Spleen (tissue), 11 donors: ENCODE data around the gene OR10G4. TPM values are rescaled to one million over a fixed set of nuclear protein-coding genes. Genes with fewer than 3 reads are reported as not detected.
"Not testable (repeated sequence)": the region's sequence is repeated elsewhere in the genome, so short reads cannot be mapped to it uniquely, and the experiment has no call there.

ENCODE experiments used
- DNase-seq: peaks from one replicate; pipeline ENCODE4 v3.0.0-alpha.2; 2020
- H3K27ac ChIP-seq, 8 donors: fragments of 200-600 bp; sonication (generic) in 7 of 8; 1 replicate in 4 of 8; 2 replicates in 4 of 8; pipeline versions ENCODE4 v1.5.0 to v1.8.0; 2016 to 2021; ENCODE audit warnings: inconsistent platforms in 4 of 8, mild to moderate bottlenecking in 4 of 8, moderate library complexity in 1 of 8
- H3K27me3 ChIP-seq, 7 donors: fragments of 200-600 bp; sonication (generic) in 6 of 7; replicated peaks in 1 of 7; 1 replicate in 4 of 7; 2 replicates in 3 of 7; pipeline versions ENCODE4 v1.5.0 to v1.8.0; 2016 to 2021; ENCODE audit warnings: inconsistent platforms in 3 of 7, mild to moderate bottlenecking in 1 of 7
- H3K36me3 ChIP-seq, 6 donors: fragments of 200-600 bp; sonication (generic) in 5 of 6; 1 replicate in 4 of 6; 2 replicates in 2 of 6; pipeline versions ENCODE4 v1.5.0 to v1.8.0; 2016 to 2021; ENCODE audit warnings: inconsistent platforms in 2 of 6
- H3K4me1 ChIP-seq, 6 donors: fragments of 200-600 bp; sonication (generic) in 5 of 6; 1 replicate in 3 of 6; 2 replicates in 3 of 6; pipeline versions ENCODE4 v1.5.0 to v1.8.0; 2016 to 2021; ENCODE audit warnings: inconsistent platforms in 3 of 6
- H3K4me3 ChIP-seq, 8 donors: fragments of 200-600 bp; sonication (generic) in 7 of 8; 1 replicate in 4 of 8; 2 replicates in 4 of 8; pipeline versions ENCODE4 v1.5.0 to v1.8.0; 2016 to 2021; ENCODE audit warnings: inconsistent platforms in 4 of 8, mild to moderate bottlenecking in 4 of 8, moderate library complexity in 2 of 8
- H3K9me3 ChIP-seq, 8 donors: fragments of 200-600 bp; sonication (generic) in 7 of 8; 1 replicate in 4 of 8; 2 replicates in 4 of 8; pipeline versions ENCODE4 v1.5.0 to v1.8.0; 2016 to 2021; ENCODE audit warnings: inconsistent platforms in 4 of 8
- POLR2A ChIP-seq, 3 donors: fragments of 450-650 bp; IDR thresholded peaks; one replicate each; pipeline ENCODE4 v1.5.1; 2017; ENCODE audit warnings: antibody characterized with exemption in 3 of 3, mild to moderate bottlenecking in 1 of 3
- POLR2AphosphoS5 ChIP-seq, 3 donors: sonication (generic); formaldehyde crosslinking; IDR thresholded peaks; one replicate each; pipeline ENCODE4 v1.5.1; 2017; ENCODE audit warnings: antibody characterized with exemption in 3 of 3
- WGBS, 5 donors: extraction: QIAGEN DNeasy Blood & Tissue Kit in 3 of 5; methylation state at CpG; one replicate each; pipeline versions ENCODE4 v1.1.5 to v1.1.7; 2013 to 2018; 5-methylcytosine and 5-hydroxymethylcytosine counted together
- intact Hi-C: fragments of 100-400 bp; cut with DNase I; formaldehyde crosslinking; loops from one replicate; pipeline ENCODE4 v1.15.0; 2023; ENCODE audit warnings: low total_unique reads
- polyA plus RNA-seq, 3 donors: library from polyadenylated mRNA; stranded (reverse); fragments of 200-250 nt; gene quantifications; one replicate each; pipeline ENCODE4 v1.2.1, GENCODE V29; 2013
- total RNA-seq, 7 donors: library from RNA; depleted of rRNA in 3 of 7; stranded (reverse); fragments of >200 nt in 3 of 7; fragmentation: NEBNext Ultra II Directional in 4 of 7; extraction: Animal tissue kit (Norgen Biotek cat#: 25700) in 4 of 7; gene quantifications; one replicate each; pipeline versions ENCODE4 v1.1.0 to v1.2.1, GENCODE V29; 2016 to 2021
- TF ChIP-seq, protein P1 (sequence below), 11 experiments: fragments of 200-600 bp in 7 of 11; fragments of 450-650 bp in 4 of 11; sonication (generic) in 4 of 11; IDR thresholded peaks in 8 of 11; conservative IDR thresholded peaks in 3 of 11; 1 replicate in 7 of 11; 2 replicates in 4 of 11; pipeline versions ENCODE4 v1.4.0 to v1.8.0; 2016 to 2021; ENCODE audit warnings: antibody characterized with exemption in 11 of 11, inconsistent platforms in 4 of 11, mild to moderate bottlenecking in 1 of 11
- donor health status: healthy with polysubstance abuse.
- donor health status: DM: no; HTN: no; CAD: no; lungs with moderate emphysema.
- donor health status: DM: no; HTN: no; CAD: no.
- donor health status: Bipolar disorder and iron deficiency.
- donor health status: healthy.
- donor health status: DM: no; HTN: no; CAD: no.
- donor health status: DM: yes; HTN: yes; CAD: no.

Gene OR10G4
- total and polyA plus RNA-seq, 10 donors: not detected

DNA sequence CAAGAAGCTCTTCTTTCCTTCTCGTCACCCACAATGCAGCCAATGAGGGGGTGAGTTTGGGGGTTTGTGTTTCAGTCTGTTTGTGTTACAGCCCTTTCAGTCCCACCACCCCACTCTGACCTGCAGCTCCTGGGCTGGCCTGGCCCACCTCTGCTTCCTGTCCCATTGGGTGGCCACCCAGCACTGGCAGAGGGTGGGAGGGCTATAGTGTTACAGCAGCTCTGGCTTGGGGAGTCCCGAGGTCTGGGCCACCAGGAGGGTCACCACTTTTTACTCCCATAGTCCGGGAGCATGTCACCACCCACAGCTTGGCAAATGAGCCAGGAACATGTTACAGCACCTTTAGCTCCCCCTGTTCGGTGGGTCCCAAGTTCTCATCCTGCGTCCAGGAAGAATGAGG, 33.5 kb upstream of the OR10G4 start:
- H3K4me1 ChIP-seq: no peaks in the 10 kb centered on the region
- no peaks in the 10 kb centered on the region for H3K36me3 ChIP-seq
- peaks cover 0 to 29% (median 0%) of the 10 kb centered on the region in 8 donors for H3K9me3 ChIP-seq
- no peak overlapping the region for H3K27ac ChIP-seq
- H3K4me3 ChIP-seq: no peak overlapping the region
- TF ChIP-seq POLR2A (IDR thresholded peaks at IDR 0.05) (no peak), POLR2AphosphoS5 (IDR thresholded peaks at IDR 0.05) (no peak)
- TF ChIP-seq, protein P1, sequence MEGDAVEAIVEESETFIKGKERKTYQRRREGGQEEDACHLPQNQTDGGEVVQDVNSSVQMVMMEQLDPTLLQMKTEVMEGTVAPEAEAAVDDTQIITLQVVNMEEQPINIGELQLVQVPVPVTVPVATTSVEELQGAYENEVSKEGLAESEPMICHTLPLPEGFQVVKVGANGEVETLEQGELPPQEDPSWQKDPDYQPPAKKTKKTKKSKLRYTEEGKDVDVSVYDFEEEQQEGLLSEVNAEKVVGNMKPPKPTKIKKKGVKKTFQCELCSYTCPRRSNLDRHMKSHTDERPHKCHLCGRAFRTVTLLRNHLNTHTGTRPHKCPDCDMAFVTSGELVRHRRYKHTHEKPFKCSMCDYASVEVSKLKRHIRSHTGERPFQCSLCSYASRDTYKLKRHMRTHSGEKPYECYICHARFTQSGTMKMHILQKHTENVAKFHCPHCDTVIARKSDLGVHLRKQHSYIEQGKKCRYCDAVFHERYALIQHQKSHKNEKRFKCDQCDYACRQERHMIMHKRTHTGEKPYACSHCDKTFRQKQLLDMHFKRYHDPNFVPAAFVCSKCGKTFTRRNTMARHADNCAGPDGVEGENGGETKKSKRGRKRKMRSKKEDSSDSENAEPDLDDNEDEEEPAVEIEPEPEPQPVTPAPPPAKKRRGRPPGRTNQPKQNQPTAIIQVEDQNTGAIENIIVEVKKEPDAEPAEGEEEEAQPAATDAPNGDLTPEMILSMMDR (IDR thresholded peaks at IDR 0.05 in 8 of 11, conservative IDR thresholded peaks at IDR 0.05 in 3 of 11): no peak
- peaks cover 0 to 6% (median 0%) of the 10 kb centered on the region in 7 donors for H3K27me3 ChIP-seq
- 70 to 90% (median 86%) methylated on average over 5 of the region's 5 CpGs for WGBS, 5 donors
- no peak for DNase-seq
- intact Hi-C loops: no loop called here

DNA sequence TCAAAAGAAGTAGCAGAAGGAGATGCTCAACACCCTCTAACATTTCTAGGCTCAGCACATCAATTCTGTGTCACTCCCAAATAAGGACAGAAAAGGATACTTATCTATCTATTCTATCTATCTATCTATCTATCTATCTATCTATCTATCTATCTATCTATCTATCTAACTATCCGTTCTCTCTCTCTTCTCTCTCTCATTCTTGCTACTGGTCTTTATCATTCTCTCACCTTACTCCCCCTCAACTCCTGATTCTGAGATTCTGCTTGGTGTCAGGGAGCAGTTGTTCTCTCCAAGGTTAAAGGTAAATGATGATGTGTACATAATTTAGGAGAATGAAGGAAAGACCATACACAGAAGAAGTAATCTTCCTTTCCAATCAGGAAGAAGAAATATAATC, 17.7 kb upstream of the OR10G4 start, which contains the start of gene OR10G6:
Gene OR10G6, minus strand, starts transcription at position 43 of the 400 bp plus-strand sequence. Its CDS starts 0 bp downstream, at position 43.
- WGBS, 5 donors: 76 to 94% (median 82%) methylated on average over 1 of the region's 1 CpG
- intact Hi-C loops: no loop called here
- Histone ChIP-seq H3K27ac (no peak within 1 kb of the TSS), H3K27me3 (no peaks in the 10 kb centered on the region), H3K4me3 (no peak within 1 kb of the TSS), H3K36me3 (no peaks in the 10 kb centered on the region), H3K4me1 (no peaks in the 10 kb centered on the region), H3K9me3 (no peaks in the 10 kb centered on the region)
- no peak for DNase-seq
- TF ChIP-seq POLR2A (IDR thresholded peaks at IDR 0.05) (no peak), POLR2AphosphoS5 (IDR thresholded peaks at IDR 0.05) (no peak)
- TF ChIP-seq, protein P1 (IDR thresholded peaks at IDR 0.05 in 8 of 11, conservative IDR thresholded peaks at IDR 0.05 in 3 of 11): no peak

DNA sequence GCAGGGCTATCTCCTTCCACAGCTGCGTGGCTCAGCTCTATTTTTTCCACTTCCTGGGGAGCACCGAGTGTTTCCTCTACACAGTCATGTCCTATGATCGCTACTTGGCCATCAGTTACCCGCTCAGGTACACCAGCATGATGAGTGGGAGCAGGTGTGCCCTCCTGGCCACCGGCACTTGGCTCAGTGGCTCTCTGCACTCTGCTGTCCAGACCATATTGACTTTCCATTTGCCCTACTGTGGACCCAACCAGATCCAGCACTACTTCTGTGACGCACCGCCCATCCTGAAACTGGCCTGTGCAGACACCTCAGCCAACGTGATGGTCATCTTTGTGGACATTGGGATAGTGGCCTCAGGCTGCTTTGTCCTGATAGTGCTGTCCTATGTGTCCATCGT, 3.0 kb downstream of the OR10G4 start:
- H3K4me1 ChIP-seq, H3K36me3 ChIP-seq, intact Hi-C loops, H3K27ac ChIP-seq, H3K4me3 ChIP-seq, H3K9me3 ChIP-seq, H3K27me3 ChIP-seq, DNase-seq: not testable (repeated sequence)
- 68 to 95% (median 82%) methylated on average over 2 to 7 of the region's 9 CpGs for WGBS, 5 donors

DNA sequence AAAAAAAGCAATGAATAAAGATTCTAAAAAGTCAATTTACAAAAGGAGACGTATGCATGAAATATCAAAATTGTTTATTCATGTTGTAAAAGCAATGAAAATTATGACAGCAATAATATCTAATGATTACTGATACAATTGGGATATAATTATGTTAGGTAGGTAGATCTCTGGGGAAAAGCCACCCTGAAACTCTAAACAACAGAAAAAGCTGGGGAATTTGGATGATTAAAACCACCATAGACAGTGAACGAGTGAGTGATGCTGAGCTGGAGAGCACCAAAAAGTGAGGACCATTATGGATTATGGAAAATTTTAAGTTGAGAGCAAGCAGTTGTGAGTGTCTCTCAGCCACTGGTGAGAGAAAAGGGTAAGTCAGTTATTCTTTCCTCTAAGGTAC, 13.7 kb downstream of the OR10G4 start, which contains the start of gene OR10G8:
Gene OR10G8, plus strand, starts transcription at position 301 of the 400 bp plus-strand sequence. CDS start 2,825 bp downstream, outside the sequence.
- Histone ChIP-seq H3K4me3 (no peak within 1 kb of the TSS), H3K9me3 (no peaks in the 10 kb centered on the region), H3K4me1 (no peaks in the 10 kb centered on the region), H3K27ac (no peak within 1 kb of the TSS), H3K27me3 (no peaks in the 10 kb centered on the region), H3K36me3 (no peaks in the 10 kb centered on the region)
- no peak for DNase-seq
- intact Hi-C loops: no loop called here
- WGBS, 5 donors: 67 to 88% (median 74%) methylated on average over 2 of the region's 2 CpGs
- no peak for TF ChIP-seq POLR2A (IDR thresholded peaks at IDR 0.05)
- TF ChIP-seq, protein P1 (IDR thresholded peaks at IDR 0.05 in 8 of 11, conservative IDR thresholded peaks at IDR 0.05 in 3 of 11): no peak
- no peak for TF ChIP-seq POLR2AphosphoS5 (IDR thresholded peaks at IDR 0.05)

DNA sequence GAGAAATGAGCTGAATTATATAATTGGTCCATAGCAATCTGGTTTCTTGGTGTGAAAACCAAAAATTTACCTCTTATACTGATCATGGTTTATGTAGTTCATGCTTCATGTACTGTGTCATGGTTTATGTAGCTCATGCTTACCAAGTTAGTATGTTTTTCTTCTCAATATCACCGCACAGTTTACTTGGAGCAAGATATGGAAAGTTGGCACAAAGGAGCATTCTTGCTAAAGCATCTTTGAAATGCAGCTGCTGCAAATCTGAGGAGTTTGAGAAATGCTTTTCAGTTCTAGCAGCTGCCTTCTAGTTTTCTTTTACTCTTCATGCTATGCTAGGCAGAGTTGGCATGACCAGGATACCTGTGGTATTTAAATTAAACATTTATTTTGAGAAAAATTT, 23.9 kb downstream of the OR10G4 start:
- H3K4me3 ChIP-seq: no peak overlapping the region
- H3K36me3 ChIP-seq: no peaks in the 10 kb centered on the region
- no peaks in the 10 kb centered on the region for H3K27me3 ChIP-seq
- intact Hi-C loops: no loop called here
- no peaks in the 10 kb centered on the region for H3K4me1 ChIP-seq
- DNase-seq: no peak
- TF ChIP-seq, protein P1 (IDR thresholded peaks at IDR 0.05 in 8 of 11, conservative IDR thresholded peaks at IDR 0.05 in 3 of 11): no peak
- TF ChIP-seq POLR2A (IDR thresholded peaks at IDR 0.05) (no peak), POLR2AphosphoS5 (IDR thresholded peaks at IDR 0.05) (no peak)
- WGBS, 5 donors: 71 to 94% (median 81%) methylated on average over 1 of the region's 1 CpG
- no peaks in the 10 kb centered on the region for H3K9me3 ChIP-seq
- H3K27ac ChIP-seq: no peak overlapping the region
